Femur (tissue), 1 donor: Measurements from ENCODE around the gene RTN4RL2.

ENCODE experiments used
- DNase-seq: peaks from one replicate; pipeline ENCODE4 v3.0.0-alpha.2; 2017

The RTN4RL2 gene

DNA sequence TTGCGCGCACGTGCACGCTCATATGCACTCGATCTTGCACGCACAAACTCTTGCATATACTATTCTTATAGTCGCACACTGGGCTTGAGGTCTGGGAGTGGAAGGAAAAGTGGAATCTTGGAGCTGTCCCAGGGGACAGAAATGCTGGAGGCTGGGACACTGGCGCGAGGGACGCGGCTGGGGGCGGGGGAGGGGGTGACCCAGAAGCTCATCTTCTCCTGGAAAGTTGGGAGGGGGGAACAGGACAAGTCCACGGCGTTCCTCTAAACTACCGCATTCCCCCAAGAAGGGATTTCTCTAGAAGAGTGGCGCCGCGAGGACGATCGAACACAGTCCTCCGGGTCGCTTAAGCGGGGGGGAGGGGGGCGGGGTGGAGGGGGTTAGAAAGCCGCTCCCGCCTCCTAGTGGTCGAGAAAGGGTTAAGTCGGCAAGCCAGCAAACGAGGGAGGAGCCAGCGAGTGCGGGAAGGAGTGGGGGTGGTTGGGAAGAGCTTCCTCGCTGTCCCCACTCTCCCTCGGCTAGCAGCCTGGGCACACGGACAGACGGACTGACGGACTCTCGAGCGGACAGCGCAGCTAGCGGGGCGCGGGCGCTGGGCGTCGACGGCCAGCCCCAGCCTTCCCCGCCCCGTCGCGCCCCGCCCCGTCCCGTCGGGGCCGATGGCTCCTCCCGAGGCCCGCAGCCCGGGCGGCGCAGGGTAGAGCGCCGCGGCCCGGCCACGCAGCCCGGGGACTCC is at the start of gene RTN4RL2:
Gene RTN4RL2 (plus strand): TSS at position 507 of the 736 bp plus-strand sequence. CDS start 338 bp downstream, outside the sequence.
- DNase-seq = peak; percentile 67

GRCh38 chr11:57413681-57414080 is 46.6 kb upstream of the RTN4RL2 start:
- no peak for DNase-seq

DNA sequence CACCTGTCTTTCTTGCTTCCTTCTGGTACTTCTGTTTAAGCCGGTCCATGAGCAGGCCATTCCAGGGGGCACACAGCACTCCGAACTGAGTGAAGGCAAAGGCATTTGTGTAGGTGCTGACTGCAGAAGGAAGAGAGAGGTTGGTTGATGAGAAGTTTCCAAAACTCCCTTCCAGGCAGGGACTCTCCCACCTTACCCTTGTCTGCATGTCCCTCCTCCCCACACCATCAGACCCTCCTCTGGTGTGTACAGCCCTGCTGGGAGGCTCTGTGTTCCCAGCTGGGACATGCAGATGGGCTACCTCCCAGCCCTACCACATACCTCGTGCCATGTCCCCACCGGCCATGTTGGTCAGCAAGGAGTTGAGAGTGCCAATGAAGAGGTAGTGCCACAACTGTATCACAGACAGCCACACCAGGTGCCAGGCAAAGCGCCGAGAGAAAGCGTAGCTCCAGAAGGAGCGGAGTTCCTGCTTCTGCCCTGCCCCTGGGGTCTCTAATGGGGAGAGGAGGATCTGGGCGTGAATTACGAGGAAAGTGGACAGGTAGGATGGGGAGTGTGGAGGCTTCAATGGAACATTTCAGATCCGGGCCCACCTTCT is 45.6 kb upstream of the RTN4RL2 start:
- no peak for DNase-seq

DNA sequence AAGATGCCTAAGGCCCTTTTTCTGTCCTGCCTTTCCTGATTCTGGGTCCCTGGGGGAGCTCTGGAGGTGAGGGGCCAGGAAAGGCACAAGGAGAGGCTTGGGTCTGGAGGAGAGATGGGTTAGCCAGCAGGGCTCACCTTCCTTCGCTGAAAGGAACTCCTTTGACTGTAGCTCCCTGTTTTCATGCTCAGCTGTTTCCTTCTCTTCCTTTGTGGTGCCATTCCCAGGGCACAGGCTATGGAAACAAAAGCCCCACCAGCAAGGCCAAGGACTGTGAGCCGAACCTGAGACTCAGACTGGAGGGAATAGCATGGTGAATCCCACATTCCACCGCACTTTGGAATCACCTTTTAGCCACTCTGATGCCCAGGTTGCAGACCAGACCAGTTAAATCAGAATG is 43.9 kb upstream of the RTN4RL2 start:
- DNase-seq = no peak

DNA sequence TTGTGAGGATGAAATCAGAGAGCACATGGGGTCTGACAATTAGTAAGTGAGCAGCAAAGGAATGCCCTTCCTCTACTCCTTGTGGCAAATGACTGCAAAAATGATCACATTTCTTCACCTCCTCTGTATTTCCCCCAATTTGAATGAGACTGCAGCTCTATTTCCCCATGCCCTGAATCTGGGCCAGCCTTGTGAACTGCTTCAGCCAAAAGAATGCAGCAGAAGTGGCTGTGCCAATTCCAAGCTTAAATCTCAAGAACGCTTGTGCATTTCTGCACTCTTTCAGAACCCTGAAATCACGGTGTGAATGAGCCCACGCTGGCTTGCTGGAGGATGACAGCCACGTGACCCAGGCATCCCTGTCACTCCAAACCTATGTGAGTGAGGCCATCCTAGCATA is 43.3 kb upstream of the RTN4RL2 start:
- no peak for DNase-seq

GRCh38 chr11:57418131-57418530 is 42.2 kb upstream of the RTN4RL2 start:
- DNase-seq = no peak

DNA sequence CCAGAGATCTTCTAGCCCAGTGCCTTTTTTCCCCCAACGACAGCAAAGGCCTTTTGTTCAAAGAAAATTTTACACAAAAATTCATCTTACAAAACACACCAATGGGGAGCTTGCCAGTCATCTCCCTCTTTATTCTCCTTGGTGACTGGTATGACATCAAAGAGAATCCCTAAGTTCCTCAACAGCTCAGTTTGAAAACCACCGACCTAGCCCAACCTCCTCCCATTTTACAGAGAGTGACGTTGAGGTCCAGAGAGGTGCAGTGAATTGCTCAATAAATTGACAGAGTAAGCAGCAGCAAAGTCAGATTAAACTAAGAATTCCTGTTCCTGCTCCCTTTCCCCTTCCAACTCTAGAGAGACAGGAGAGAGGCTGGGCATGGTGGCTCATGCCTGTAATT is 41.2 kb upstream of the RTN4RL2 start:
- no peak for DNase-seq

DNA sequence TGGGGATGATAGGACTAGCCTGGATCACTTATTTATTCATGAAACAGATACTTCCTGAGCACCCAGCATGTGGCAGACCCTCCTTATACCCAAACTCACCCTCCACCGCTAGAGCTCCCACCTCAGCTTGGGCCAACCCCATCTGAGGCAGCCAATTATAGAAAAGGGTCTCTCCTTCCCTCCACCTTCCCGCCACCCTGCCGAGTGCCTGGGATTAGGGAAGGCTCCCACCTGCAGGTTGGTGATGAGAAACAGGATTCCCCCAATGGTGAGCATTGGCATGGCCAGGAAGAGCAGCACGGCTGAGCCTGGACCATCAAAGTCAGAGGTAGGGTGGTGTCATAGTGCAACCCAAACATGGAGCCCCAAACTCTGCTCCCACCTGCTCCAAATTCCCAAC is 39.3 kb upstream of the RTN4RL2 start:
- no peak for DNase-seq

DNA sequence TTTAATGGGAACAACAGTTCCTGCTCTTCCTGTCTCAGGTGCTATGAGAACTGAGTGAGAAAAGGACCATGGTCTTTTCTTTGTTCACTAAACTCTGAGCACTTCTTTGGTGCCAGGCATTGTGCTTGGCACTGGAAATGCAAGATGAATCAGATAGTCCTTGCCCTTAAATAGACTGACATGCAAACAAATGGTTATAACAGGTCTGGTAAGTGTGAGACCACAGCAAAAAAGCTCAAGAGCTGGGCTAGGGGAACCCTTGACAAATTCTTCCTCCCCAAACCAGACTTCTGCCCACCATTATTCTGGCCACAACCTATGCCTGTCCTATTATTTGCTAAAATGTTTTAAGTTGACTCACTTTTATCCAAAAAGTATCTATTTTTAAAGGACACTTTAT is 38.5 kb upstream of the RTN4RL2 start:
- no peak for DNase-seq

GRCh38 chr11:57422669-57423068 is 37.7 kb upstream of the RTN4RL2 start:
- DNase-seq = no peak

DNA sequence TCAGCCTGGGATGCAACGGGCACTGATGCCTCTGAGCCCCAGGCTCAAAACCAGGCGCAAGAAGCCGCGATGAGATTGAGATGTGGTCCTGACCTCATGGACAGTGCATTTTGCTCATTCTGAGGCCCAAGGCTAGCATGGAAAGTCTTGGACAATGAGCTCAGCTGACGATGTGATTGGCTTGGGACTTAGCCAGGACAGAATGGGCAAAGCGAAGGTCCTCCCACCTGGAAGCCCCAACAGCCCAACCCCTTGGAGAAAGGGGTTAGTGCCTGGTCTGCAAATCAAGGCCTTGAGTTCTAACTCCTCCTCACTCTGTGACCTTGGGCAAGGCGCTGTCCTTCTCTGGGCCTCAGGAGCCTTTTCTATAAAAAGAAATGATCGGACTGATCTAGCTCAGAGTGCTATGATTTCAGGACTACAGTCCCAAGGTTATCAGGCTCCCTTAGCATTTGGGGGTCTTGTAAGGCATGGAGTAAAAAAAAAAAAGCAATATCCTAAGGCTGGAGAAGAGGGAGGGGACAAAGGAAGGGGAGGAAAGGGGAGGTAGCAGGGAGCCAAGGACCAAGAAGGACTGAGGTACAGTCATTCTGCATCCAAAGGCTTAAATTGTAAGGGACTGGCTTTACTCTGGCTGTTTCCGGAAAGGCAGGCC is 36.1 kb upstream of the RTN4RL2 start:
- DNase-seq = no peak

GRCh38 chr11:57424792-57425564 is 35.4 kb upstream of the RTN4RL2 start:
- DNase-seq = peak; percentile 78

DNA sequence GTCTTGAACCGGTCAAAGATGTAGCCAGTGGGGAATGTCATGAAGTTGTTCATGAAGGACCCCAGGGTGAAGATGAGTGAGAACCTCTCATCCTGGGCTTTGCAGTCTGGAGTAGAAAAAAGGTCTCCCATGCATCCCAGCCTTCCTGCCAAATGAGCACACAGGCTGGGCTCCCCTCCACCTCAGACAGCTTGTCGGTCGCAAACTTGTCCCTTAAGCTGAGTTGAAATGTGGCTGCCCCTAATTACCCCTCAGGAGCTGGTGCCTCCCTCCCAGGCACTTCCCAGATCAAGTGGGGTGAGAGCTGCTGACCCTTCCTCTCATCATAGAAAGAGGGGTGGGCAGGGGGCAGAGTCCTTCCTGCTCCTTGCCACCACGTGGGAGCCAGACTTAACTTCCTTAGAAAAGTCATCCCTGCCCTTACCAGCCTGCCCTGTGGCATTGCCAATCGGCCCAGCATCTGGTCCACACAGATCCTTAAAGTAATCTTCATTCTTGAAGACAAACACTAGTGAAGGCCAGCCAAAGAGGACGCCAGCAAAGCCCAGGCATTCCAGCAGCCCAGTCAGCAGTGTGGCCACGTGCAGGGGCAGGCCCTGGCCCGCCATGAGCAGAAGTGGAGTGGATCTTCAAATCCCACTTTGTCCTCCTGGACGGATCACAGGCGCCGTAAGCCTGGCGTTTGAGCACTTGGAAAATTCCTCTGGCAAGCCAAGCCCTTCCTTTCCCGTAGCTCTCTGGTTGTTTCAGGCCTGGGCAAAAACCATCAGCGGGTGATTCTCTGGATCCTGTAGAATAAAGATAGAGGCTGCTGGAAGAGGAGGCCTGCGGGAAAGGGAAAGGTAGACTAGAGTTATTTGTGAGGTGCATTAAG is 34.5 kb upstream of the RTN4RL2 start:
- peak; percentile 90 for DNase-seq

- no peak for DNase-seq
These were observed 33.8 kb upstream of the RTN4RL2 start for GRCh38 chr11:57426439-57426928.

DNA sequence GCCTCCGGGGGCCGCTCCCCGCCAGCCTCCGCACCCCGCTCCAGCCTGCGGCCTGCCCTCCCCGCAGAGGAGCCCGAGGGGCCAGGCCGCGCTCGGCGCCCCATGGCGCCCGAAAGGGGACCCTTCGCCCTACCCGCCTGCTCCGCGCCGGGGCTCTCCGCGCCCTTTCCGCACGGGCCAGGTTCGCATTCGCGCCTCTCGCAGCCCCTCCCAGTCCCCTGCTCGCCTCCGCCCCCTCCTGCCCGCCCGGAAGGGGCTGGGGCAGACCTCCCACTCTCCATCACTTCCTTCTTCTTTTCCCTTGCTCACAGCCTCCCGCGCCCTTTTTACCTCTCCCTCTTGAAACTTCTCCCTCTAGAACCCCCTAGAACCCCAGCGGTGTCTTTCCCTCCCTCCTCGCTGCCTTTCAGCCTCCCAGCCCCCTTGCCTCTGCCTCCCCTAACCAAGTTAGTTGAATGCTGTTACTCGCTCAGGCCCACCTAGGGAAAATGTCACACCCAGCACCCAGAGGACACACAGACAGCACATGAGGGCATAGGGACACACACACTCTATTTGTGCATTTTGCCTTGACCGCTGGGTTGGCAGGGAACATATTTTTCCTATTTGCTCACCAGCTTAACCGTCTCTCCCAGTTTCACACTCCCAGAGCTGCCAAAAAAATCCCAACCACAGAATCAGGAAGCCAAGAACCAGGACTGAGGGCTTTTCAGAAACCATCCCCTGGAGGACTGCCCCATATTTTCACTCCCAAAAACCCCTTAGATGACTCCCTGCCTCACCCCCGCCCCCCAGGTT is 33.2 kb upstream of the RTN4RL2 start, which contains the start of gene SLC43A3:
Gene SLC43A3 (minus strand): TSS at position 193 of the 798 bp plus-strand sequence. CDS start 949 bp downstream, outside the sequence.
- peak; percentile 91 for DNase-seq

GRCh38 chr11:57427727-57428082 is 32.6 kb upstream of the RTN4RL2 start:
- DNase-seq = peak; percentile 94

GRCh38 chr11:57428643-57429042 is 31.7 kb upstream of the RTN4RL2 start:
- no peak for DNase-seq

DNA sequence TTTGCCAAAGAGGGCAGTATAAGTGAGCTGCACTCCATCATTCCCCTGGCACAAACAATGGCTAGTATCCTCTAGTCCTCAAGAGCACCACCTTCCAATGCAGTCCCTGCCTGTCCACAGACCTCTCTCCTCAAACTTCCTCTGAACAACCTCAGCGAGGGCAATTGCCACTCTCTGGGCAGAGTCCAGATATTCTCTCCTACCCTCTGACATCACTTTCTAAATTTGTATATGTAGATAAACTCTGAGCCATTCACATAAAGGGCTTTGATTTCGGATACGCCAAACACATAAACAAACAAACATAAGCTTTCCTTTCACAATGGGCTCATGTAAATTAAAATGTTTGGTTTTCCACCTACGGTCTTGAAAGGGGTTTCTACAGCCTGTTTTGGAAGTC is 30.4 kb upstream of the RTN4RL2 start:
- no peak for DNase-seq

DNA sequence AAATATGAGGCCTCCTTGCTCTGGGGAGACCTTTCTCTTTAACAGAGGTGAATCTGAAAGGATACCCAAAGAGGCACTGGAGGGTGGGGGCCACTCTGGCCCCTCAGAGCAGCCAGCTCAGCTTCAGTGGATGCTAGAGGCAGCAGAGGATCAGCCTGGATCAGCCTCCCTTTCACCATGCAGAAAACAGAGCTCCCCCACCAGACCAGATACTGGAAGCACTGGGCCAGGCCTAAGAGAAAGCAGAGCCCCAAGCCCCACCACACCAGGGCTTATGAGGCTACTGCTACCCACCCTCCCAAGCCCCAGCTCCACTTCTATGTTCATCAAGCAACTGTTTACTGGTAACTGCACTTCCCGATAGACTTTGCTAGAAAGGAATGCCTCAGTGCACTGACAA is 29.4 kb upstream of the RTN4RL2 start:
- no peak for DNase-seq

GRCh38 chr11:57432149-57432561 is 28.2 kb upstream of the RTN4RL2 start:
- peak; percentile 35 for DNase-seq

GRCh38 chr11:57432714-57433163 is 27.6 kb upstream of the RTN4RL2 start:
- DNase-seq = peak; percentile 49
